ENCODE results near the gene MRPS15.

- TF ChIP-seq ZNF565 (CRISPR knock-in tag; conservative IDR thresholded peaks at IDR 0.05; ENCODE audit: low read depth) (no peak), PATZ1 (CRISPR knock-in tag; IDR thresholded peaks at IDR 0.05; ENCODE audit: borderline replicate concordance) (no peak), TSHZ2 (CRISPR knock-in tag; IDR thresholded peaks at IDR 0.05) (no peak)
Observed at GRCh38 chr1:36511804-36512798, 47.9 kb upstream of the MRPS15 start.

All from SK-N-SH treated with all-trans-retinoic acid at 6 μM for 48 hours (cell line).